ENCODE data around the gene PAK1. TPM values are rescaled to one million over a fixed set of nuclear protein-coding genes. Genes with fewer than 3 reads are reported as not detected.

The PAK1 gene
- total RNA-seq, 2 experiments from 2014 or later, result 56.0 to 59.0 TPM

- no peak overlapping the region for H3K27ac Mint-ChIP-seq
- H3K4me1 Mint-ChIP-seq, result peaks cover 39% of the 10 kb centered on the region
Measured at GRCh38 chr11:77446911-77447629, 26.8 kb downstream of the PAK1 start.

GRCh38 chr11:77444261-77444660 is 29.6 kb downstream of the PAK1 start:
- Mint-ChIP-seq H3K4me1 (peaks cover 23% of the 10 kb centered on the region), H3K4me3 (no peak overlapping the region), H3K27me3 (peaks cover 3% of the 10 kb centered on the region), H3K36me3 (ENCODE audit: low read depth) (no peaks in the 10 kb centered on the region), H3K9me3 (no peaks in the 10 kb centered on the region), H3K27ac (no peak overlapping the region)
- ChIA-PET CTCF (interaction anchor here (0.6 kb wide), 1 partner anchor 60 kb away, joined by 4 read pairs; no protein-coding TSS in a partner anchor), POLR2A (no interaction called here)
- DNase-seq, result no peak

More at GRCh38 chr11:77446911-77447629, 26.8 kb downstream of the PAK1 start:
- ChIA-PET CTCF (interaction anchor here (0.6 to 1.1 kb wide), 8 partner anchors 20 to 835 kb away, joined by 3 to 4 read pairs (median 3); no protein-coding TSS in a partner anchor), POLR2A (interaction anchor here (0.6 kb wide), 1 partner anchor 203 kb away, joined by 4 read pairs; no protein-coding TSS in a partner anchor)
- no peak overlapping the region for H3K4me3 Mint-ChIP-seq
- H3K27me3 Mint-ChIP-seq, result no peaks in the 10 kb centered on the region
- no peaks in the 10 kb centered on the region for H3K36me3 Mint-ChIP-seq (ENCODE audit: low read depth)
- no peaks in the 10 kb centered on the region for H3K9me3 Mint-ChIP-seq
- DNase-seq, result no peak

- ChIA-PET CTCF (no interaction called here), POLR2A (no interaction called here)
- H3K27ac Mint-ChIP-seq, result no peak overlapping the region
- no peaks in the 10 kb centered on the region for H3K9me3 Mint-ChIP-seq
- peaks cover 9% of the 10 kb centered on the region for H3K4me1 Mint-ChIP-seq
- no peaks in the 10 kb centered on the region for H3K36me3 Mint-ChIP-seq (ENCODE audit: low read depth)
- no peak overlapping the region for H3K4me3 Mint-ChIP-seq
- no peak for DNase-seq
- peaks cover 5% of the 10 kb centered on the region for H3K27me3 Mint-ChIP-seq
Measured at GRCh38 chr11:77442394-77443053, 31.4 kb downstream of the PAK1 start.

- ChIA-PET POLR2A (no interaction called here), CTCF (interaction anchor here (1.6 kb wide), 1 partner anchor 34 kb away, joined by 3 read pairs; no protein-coding TSS in a partner anchor)
- peaks cover under 1% of the 10 kb centered on the region for H3K4me1 Mint-ChIP-seq
- H3K27me3 Mint-ChIP-seq, result peaks cover 7% of the 10 kb centered on the region
- no peak overlapping the region for H3K4me3 Mint-ChIP-seq
- no peak overlapping the region for H3K27ac Mint-ChIP-seq
- H3K36me3 Mint-ChIP-seq (ENCODE audit: low read depth), result no peaks in the 10 kb centered on the region
- H3K9me3 Mint-ChIP-seq, result no peaks in the 10 kb centered on the region
- DNase-seq, result no peak
Measured at GRCh38 chr11:77441426-77441825, 32.5 kb downstream of the PAK1 start.

- Mint-ChIP-seq H3K9me3 (no peaks in the 10 kb centered on the region), H3K36me3 (ENCODE audit: low read depth) (no peaks in the 10 kb centered on the region), H3K4me3 (no peak overlapping the region), H3K4me1 (no peaks in the 10 kb centered on the region), H3K27ac (no peak overlapping the region), H3K27me3 (peaks cover 7% of the 10 kb centered on the region)
- CTCF ChIA-PET, result interaction anchor here (1.6 kb wide), 1 partner anchor 34 kb away, joined by 3 read pairs; no protein-coding TSS in a partner anchor
- POLR2A ChIA-PET, result no interaction called here
- DNase-seq, result no peak
Measured at GRCh38 chr11:77440678-77441077, 33.2 kb downstream of the PAK1 start.

GRCh38 chr11:77438487-77438886 is 35.4 kb downstream of the PAK1 start:
- H3K27ac Mint-ChIP-seq, result no peak overlapping the region
- no peaks in the 10 kb centered on the region for H3K36me3 Mint-ChIP-seq (ENCODE audit: low read depth)
- DNase-seq, result no peak
- CTCF ChIA-PET, result no interaction called here
- H3K27me3 Mint-ChIP-seq, result peaks cover 7% of the 10 kb centered on the region
- H3K4me1 Mint-ChIP-seq, result no peaks in the 10 kb centered on the region
- no peak overlapping the region for H3K4me3 Mint-ChIP-seq
- POLR2A ChIA-PET, result no interaction called here
- no peaks in the 10 kb centered on the region for H3K9me3 Mint-ChIP-seq

GRCh38 chr11:77436969-77437368 is 36.9 kb downstream of the PAK1 start:
- no peak for DNase-seq
- Mint-ChIP-seq H3K27ac (no peak overlapping the region), H3K27me3 (peaks cover 11% of the 10 kb centered on the region), H3K36me3 (ENCODE audit: low read depth) (no peaks in the 10 kb centered on the region), H3K9me3 (no peaks in the 10 kb centered on the region), H3K4me1 (no peaks in the 10 kb centered on the region), H3K4me3 (no peak overlapping the region)
- POLR2A ChIA-PET, result no interaction called here
- CTCF ChIA-PET, result no interaction called here

GRCh38 chr11:77436506-77436905 is 37.4 kb downstream of the PAK1 start:
- POLR2A ChIA-PET, result no interaction called here
- CTCF ChIA-PET, result no interaction called here

GRCh38 chr11:77435972-77436371 is 37.9 kb downstream of the PAK1 start:
- CTCF ChIA-PET, result no interaction called here
- no peak overlapping the region for H3K27ac Mint-ChIP-seq
- H3K27me3 Mint-ChIP-seq, result peaks cover 11% of the 10 kb centered on the region
- no peaks in the 10 kb centered on the region for H3K36me3 Mint-ChIP-seq (ENCODE audit: low read depth)
- no peaks in the 10 kb centered on the region for H3K4me1 Mint-ChIP-seq
- no peak for DNase-seq
- POLR2A ChIA-PET, result no interaction called here
- no peaks in the 10 kb centered on the region for H3K9me3 Mint-ChIP-seq
- H3K4me3 Mint-ChIP-seq, result no peak overlapping the region

More at GRCh38 chr11:77436506-77436905, 37.4 kb downstream of the PAK1 start:
- peaks cover 11% of the 10 kb centered on the region for H3K27me3 Mint-ChIP-seq
- DNase-seq, result no peak
- no peak overlapping the region for H3K27ac Mint-ChIP-seq
- no peaks in the 10 kb centered on the region for H3K4me1 Mint-ChIP-seq
- H3K9me3 Mint-ChIP-seq, result no peaks in the 10 kb centered on the region
- no peak overlapping the region for H3K4me3 Mint-ChIP-seq
- no peaks in the 10 kb centered on the region for H3K36me3 Mint-ChIP-seq (ENCODE audit: low read depth)

- H3K4me1 Mint-ChIP-seq, result no peaks in the 10 kb centered on the region
- H3K27ac Mint-ChIP-seq, result no peak overlapping the region
- ChIA-PET CTCF (no interaction called here), POLR2A (no interaction called here)
- no peaks in the 10 kb centered on the region for H3K36me3 Mint-ChIP-seq (ENCODE audit: low read depth)
- H3K27me3 Mint-ChIP-seq, result peaks cover 4% of the 10 kb centered on the region
- H3K9me3 Mint-ChIP-seq, result no peaks in the 10 kb centered on the region
- no peak for DNase-seq
- no peak overlapping the region for H3K4me3 Mint-ChIP-seq
Measured at GRCh38 chr11:77431813-77432212, 42.1 kb downstream of the PAK1 start.

- Mint-ChIP-seq H3K4me1 (no peaks in the 10 kb centered on the region), H3K36me3 (ENCODE audit: low read depth) (no peaks in the 10 kb centered on the region), H3K9me3 (no peaks in the 10 kb centered on the region), H3K27me3 (peaks cover 6% of the 10 kb centered on the region), H3K4me3 (no peak overlapping the region), H3K27ac (no peak overlapping the region)
- ChIA-PET POLR2A (no interaction called here), CTCF (no interaction called here)
- DNase-seq, result no peak
Measured at GRCh38 chr11:77428598-77428997, 45.3 kb downstream of the PAK1 start.

- H3K27ac Mint-ChIP-seq, result no peak overlapping the region
- DNase-seq, result no peak
- peaks cover 3% of the 10 kb centered on the region for H3K27me3 Mint-ChIP-seq
- ChIA-PET POLR2A (no interaction called here), CTCF (interaction anchor here (0.6 kb wide), 1 partner anchor 591 kb away, joined by 3 read pairs; no protein-coding TSS in a partner anchor)
- H3K9me3 Mint-ChIP-seq, result no peaks in the 10 kb centered on the region
- no peak overlapping the region for H3K4me3 Mint-ChIP-seq
- H3K36me3 Mint-ChIP-seq (ENCODE audit: low read depth), result no peaks in the 10 kb centered on the region
- H3K4me1 Mint-ChIP-seq, result no peaks in the 10 kb centered on the region
Measured at GRCh38 chr11:77425346-77425745, 48.5 kb downstream of the PAK1 start.

- Mint-ChIP-seq H3K9me3 (no peaks in the 10 kb centered on the region), H3K36me3 (ENCODE audit: low read depth) (no peaks in the 10 kb centered on the region), H3K27me3 (peaks cover 4% of the 10 kb centered on the region), H3K4me1 (no peaks in the 10 kb centered on the region), H3K27ac (no peak overlapping the region), H3K4me3 (no peak overlapping the region)
- ChIA-PET CTCF (no interaction called here), POLR2A (no interaction called here)
- no peak for DNase-seq
Measured at GRCh38 chr11:77424644-77425043, 49.2 kb downstream of the PAK1 start.

Data from activated CD4-positive, alpha-beta T cell treated with anti-CD3 and anti-CD28 coated beads, Interleukin-2, amount 10 ng/mL, durations not matched to agents 7 days and 5 days (primary cell).